ENCODE data around the gene UQCC2.

DNA sequence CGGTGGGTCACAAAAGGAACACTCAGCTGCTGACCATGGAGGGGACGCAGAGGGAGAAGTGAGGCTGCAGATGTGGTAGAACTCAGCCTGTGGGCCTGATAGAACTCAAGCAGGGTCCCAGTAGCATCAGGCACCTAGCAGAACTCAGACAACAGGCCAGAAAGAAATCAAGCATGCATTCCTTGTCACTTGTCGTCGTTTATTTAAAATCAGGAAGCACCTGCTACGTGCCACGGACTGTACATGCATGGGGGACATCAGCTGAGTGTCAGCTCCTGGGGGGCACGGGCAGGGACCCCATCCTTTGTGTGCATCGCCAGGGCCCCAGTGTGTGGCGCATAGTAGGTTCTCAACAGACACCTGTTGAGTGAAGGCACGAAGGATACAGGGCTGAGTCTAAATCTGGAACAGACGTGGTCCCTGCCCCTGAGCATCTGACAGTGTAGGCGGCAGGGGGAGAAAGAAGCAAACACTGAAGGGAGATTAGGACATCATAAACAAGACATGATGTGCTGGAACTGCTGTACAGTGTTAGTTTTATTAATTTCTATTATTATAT is 32.5 kb downstream of the UQCC2 start:
- TF ChIP-seq, protein P1, sequence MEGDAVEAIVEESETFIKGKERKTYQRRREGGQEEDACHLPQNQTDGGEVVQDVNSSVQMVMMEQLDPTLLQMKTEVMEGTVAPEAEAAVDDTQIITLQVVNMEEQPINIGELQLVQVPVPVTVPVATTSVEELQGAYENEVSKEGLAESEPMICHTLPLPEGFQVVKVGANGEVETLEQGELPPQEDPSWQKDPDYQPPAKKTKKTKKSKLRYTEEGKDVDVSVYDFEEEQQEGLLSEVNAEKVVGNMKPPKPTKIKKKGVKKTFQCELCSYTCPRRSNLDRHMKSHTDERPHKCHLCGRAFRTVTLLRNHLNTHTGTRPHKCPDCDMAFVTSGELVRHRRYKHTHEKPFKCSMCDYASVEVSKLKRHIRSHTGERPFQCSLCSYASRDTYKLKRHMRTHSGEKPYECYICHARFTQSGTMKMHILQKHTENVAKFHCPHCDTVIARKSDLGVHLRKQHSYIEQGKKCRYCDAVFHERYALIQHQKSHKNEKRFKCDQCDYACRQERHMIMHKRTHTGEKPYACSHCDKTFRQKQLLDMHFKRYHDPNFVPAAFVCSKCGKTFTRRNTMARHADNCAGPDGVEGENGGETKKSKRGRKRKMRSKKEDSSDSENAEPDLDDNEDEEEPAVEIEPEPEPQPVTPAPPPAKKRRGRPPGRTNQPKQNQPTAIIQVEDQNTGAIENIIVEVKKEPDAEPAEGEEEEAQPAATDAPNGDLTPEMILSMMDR (IDR thresholded peaks at IDR 0.05): no peak
- no peak for TF ChIP-seq POLR2A (IDR thresholded peaks at IDR 0.05)
